HepG2 (cell line): Measurements from ENCODE around the gene MEAF6. TPM values are rescaled to one million over a fixed set of nuclear protein-coding genes. Genes with fewer than 3 reads are reported as not detected.

Experiments
- BCLAF1 ChIP-seq: fragments of 450-650 bp; IDR thresholded peaks from 2 replicates; pipeline ENCODE4 v1.6.1; 2017; ENCODE audit warnings: mild to moderate bottlenecking
- CAMTA2 ChIP-seq: sonication (generic); formaldehyde crosslinking; IDR thresholded peaks from 2 replicates; pipeline ENCODE4 v1.4.0; 2020; ENCODE audit warnings: mild to moderate bottlenecking, missing genetic modification reagents, borderline replicate concordance
- HBP1 ChIP-seq: IDR thresholded peaks from 2 replicates; pipeline ENCODE4 v1.6.1; 2016; ENCODE audit warnings: low read depth, control low read depth
- ISX ChIP-seq: sonication (generic); formaldehyde crosslinking; conservative IDR thresholded peaks from 2 replicates; pipeline ENCODE4 v1.5.0; 2020; ENCODE audit warnings: missing genetic modification reagents
- KAT8 ChIP-seq: IDR thresholded peaks from 2 replicates; pipeline ENCODE4 v1.6.1; 2016; ENCODE audit warnings: missing genetic modification reagents, missing compliant biosample characterization
- NKX3-1 ChIP-seq: sonication (generic); formaldehyde crosslinking; IDR thresholded peaks from 2 replicates; pipeline ENCODE4 v1.5.0; 2020; ENCODE audit warnings: missing genetic modification reagents
- POLR2A ChIP-seq, 2 experiments: IDR thresholded peaks; 2 replicates each; pipeline ENCODE4 v1.6.1; 2011; ENCODE audit warnings: low read depth in 2 of 2, low read length in 2 of 2, mild to moderate bottlenecking in 1 of 2, moderate library complexity in 1 of 2; ENCODE audit not compliant: insufficient read depth in 1 of 2
- REST ChIP-seq, 2 experiments: IDR thresholded peaks; 2 replicates each; pipeline ENCODE4 v1.6.1; 2011 to 2012; ENCODE audit warnings: low read length in 2 of 2, borderline replicate concordance in 1 of 2, low read depth in 1 of 2, mild to moderate bottlenecking in 1 of 2, moderate library complexity in 1 of 2
- SALL1 ChIP-seq: sonication (generic); formaldehyde crosslinking; IDR thresholded peaks from 2 replicates; pipeline ENCODE4 v1.8.0; 2022; ENCODE audit warnings: mild to moderate bottlenecking, missing genetic modification reagents
- TEF ChIP-seq: sonication (generic); formaldehyde crosslinking; IDR thresholded peaks from 2 replicates; pipeline ENCODE4 v1.5.0; 2020; ENCODE audit warnings: missing genetic modification reagents
- THRA ChIP-seq: sonication (generic); formaldehyde crosslinking; IDR thresholded peaks from 2 replicates; pipeline ENCODE4 v1.4.0; 2020; ENCODE audit warnings: missing genetic modification reagents, borderline replicate concordance
- UBTF ChIP-seq: sonication (generic); formaldehyde crosslinking; IDR thresholded peaks from 2 replicates; pipeline ENCODE4 v1.4.0; 2020; ENCODE audit warnings: mild to moderate bottlenecking, missing genetic modification reagents
- ZMYM2 ChIP-seq: sonication (generic); formaldehyde crosslinking; IDR thresholded peaks from 2 replicates; pipeline ENCODE4 v1.8.0; 2022; ENCODE audit warnings: mild to moderate bottlenecking, missing genetic modification reagents
- ZNF558 ChIP-seq: sonication (generic); formaldehyde crosslinking; IDR thresholded peaks from 2 replicates; pipeline ENCODE4 v1.9.0; 2022; ENCODE audit warnings: mild to moderate bottlenecking, missing genetic modification reagents, borderline replicate concordance
- ZNF746 ChIP-seq: sonication (generic); formaldehyde crosslinking; IDR thresholded peaks from 2 replicates; pipeline ENCODE4 v1.8.0; 2022; ENCODE audit warnings: mild to moderate bottlenecking, missing genetic modification reagents
- polyA plus RNA-seq, 8 experiments: library from polyadenylated mRNA; depleted of rRNA in 3 of 8; stranded (reverse) in 7 of 8; unstranded in 1 of 8; fragments of >200 nt; fragmentation: Illumina TruSeq in 4 of 8; extraction: Trizol in 4 of 8; gene quantifications; 2 replicates each; pipeline versions ENCODE4 v1.2.1 to v1.2.3, GENCODE V29; 2011 to 2016; ENCODE audit warnings: low read depth in 4 of 8, missing spikeins in 1 of 8, mixed read lengths in 1 of 8; ENCODE audit not compliant: insufficient read depth in 1 of 8
- total RNA-seq, 5 experiments: library from RNA; depleted of rRNA; stranded (reverse); fragments of >200 nt; fragmentation: Illumina TruSeq; extraction: Trizol; gene quantifications; 2 replicates each; pipeline ENCODE4 v1.2.3, GENCODE V29; 2016; ENCODE audit warnings: low read depth in 1 of 5

The MEAF6 gene
- total and polyA plus RNA-seq, 2 of the 13 experiments (the other 11 are each of a cell fraction or from before 2014, with no cell fraction given): 29.5 to 45.6 TPM

- TF ChIP-seq REST (IDR thresholded peaks at IDR 0.05; ENCODE audit: borderline replicate concordance in 1 of 2, low read depth in 1 of 2, low read length in 2 of 2) (no peak), NKX3-1 (CRISPR knock-in tag) (peak; percentile 92), KAT8 (CRISPR knock-in tag) (peak; percentile 65; the same call in 1 of the 2 replicates), TEF (CRISPR knock-in tag) (no peak; the same call in 1 of the 2 replicates), ZNF746 (CRISPR knock-in tag) (no peak; the same call in 1 of the 2 replicates), SALL1 (peak; percentile 90), ZMYM2 (CRISPR knock-in tag) (0 out of 2 replicates have a peak, but pooled peaks have one; percentile 31), CAMTA2 (0 out of 2 replicates have a peak, but pooled peaks have one; percentile 32), THRA (CRISPR knock-in tag) (0 out of 2 replicates have a peak, but pooled peaks have one; percentile 50), UBTF (CRISPR knock-in tag) (peak; percentile 88), POLR2A (IDR thresholded peaks at IDR 0.05; ENCODE audit: insufficient read depth in 1 of 2, low read depth in 2 of 2, low read length in 2 of 2) (peak; percentile 77 to 88), ZNF558 (CRISPR knock-in tag) (peak; percentile 49; the same call in 1 of the 2 replicates), HBP1 (CRISPR knock-in tag) (peak; percentile 74), BCLAF1 (no peak), ISX (peak; percentile 65; the same call in 1 of the 2 replicates)
Measured at GRCh38 chr1:37514350-37515184, at the start of gene MEAF6 (continued).
